Right renal pelvis (tissue), 4 donors: ENCODE results near the gene CTNNA1. TPM values are rescaled to one million over a fixed set of nuclear protein-coding genes. Genes with fewer than 3 reads are reported as not detected.
"Not testable (repeated sequence)": the region's sequence is repeated elsewhere in the genome, so short reads cannot be mapped to it uniquely, and the experiment has no call there.

Experiments
- DNase-seq, 4 donors: peaks; one replicate each; pipeline ENCODE4 v3.0.0-alpha.2; 2013; ENCODE audit warnings: low read depth in 4 of 4, low spot score in 3 of 4, missing footprints in 1 of 4
- polyA plus RNA-seq, 4 donors: library from polyadenylated mRNA; unstranded; fragments of 120-200 nt; gene quantifications; one replicate each; pipeline ENCODE4 v1.2.1, GENCODE V29; 2013; ENCODE audit not compliant: insufficient read length in 4 of 4

CTNNA1 gene
- polyA plus RNA-seq, 4 donors = 368 to 439 (median 406) TPM

- no peak for DNase-seq
These were observed 1.5 kb downstream of the CTNNA1 start for GRCh38 chr5:138754699-138755057.

GRCh38 chr5:138755084-138755748 is 2.0 kb downstream of the CTNNA1 start:
- DNase-seq = no peak

- no peak for DNase-seq
These were observed 4.0 kb downstream of the CTNNA1 start for GRCh38 chr5:138757061-138757776.

- no peak for DNase-seq
These were observed 7.4 kb downstream of the CTNNA1 start for GRCh38 chr5:138760448-138761110.

GRCh38 chr5:138761115-138761514 is 7.9 kb downstream of the CTNNA1 start:
- DNase-seq = not testable (repeated sequence)

GRCh38 chr5:138761670-138762069 is 8.4 kb downstream of the CTNNA1 start:
- not testable (repeated sequence) for DNase-seq

GRCh38 chr5:138762110-138762509 is 8.9 kb downstream of the CTNNA1 start:
- DNase-seq = no peak

- DNase-seq = no peak
These were observed 10.0 kb downstream of the CTNNA1 start for GRCh38 chr5:138763037-138763778.

GRCh38 chr5:138770291-138770690 is 17.1 kb downstream of the CTNNA1 start:
- no peak for DNase-seq

GRCh38 chr5:138770977-138771376 is 17.8 kb downstream of the CTNNA1 start:
- no peak for DNase-seq

- no peak for DNase-seq
These were observed 19.9 kb downstream of the CTNNA1 start for GRCh38 chr5:138772986-138773594.

- not testable (repeated sequence) for DNase-seq
These were observed 20.4 kb downstream of the CTNNA1 start for GRCh38 chr5:138773624-138774023.

- no peak for DNase-seq
These were observed 21.8 kb downstream of the CTNNA1 start for GRCh38 chr5:138775034-138775433.

- DNase-seq = no peak
These were observed 25.0 kb downstream of the CTNNA1 start for GRCh38 chr5:138778234-138778633.

GRCh38 chr5:138783976-138784375 is 30.8 kb downstream of the CTNNA1 start:
- no peak for DNase-seq

- no peak for DNase-seq
These were observed 31.4 kb downstream of the CTNNA1 start for GRCh38 chr5:138784590-138784989.

- DNase-seq = no peak
These were observed 36.6 kb downstream of the CTNNA1 start for GRCh38 chr5:138789771-138790242.

- DNase-seq = no peak
These were observed 37.5 kb downstream of the CTNNA1 start for GRCh38 chr5:138790684-138791083.

- DNase-seq = no peak
These were observed 39.1 kb downstream of the CTNNA1 start for GRCh38 chr5:138792195-138792790.

GRCh38 chr5:138793575-138793974 is 40.4 kb downstream of the CTNNA1 start:
- DNase-seq = no peak
